Activated T-helper 17 cell treated with anti-CD3 and anti-CD28 coated beads, Interleukin-2, amount 50 U/mL, for 72 hours (primary cell): ENCODE results near the gene TTLL11. TPM values are rescaled to one million over a fixed set of nuclear protein-coding genes. Genes with fewer than 3 reads are reported as not detected.

Source experiments
- ATAC-seq: fragments of 150-1000 bp; cut with Tn5 transposase; replicated peaks from 2 replicates; pipeline ENCODE4 v1.10.0; 2021; ENCODE audit warnings: mild to moderate bottlenecking, moderate library complexity
- H3K27ac Mint-ChIP-seq: one replicate; pipeline ENCODE4 v1.8.0; 2022; ENCODE audit warnings: mixed read lengths
- H3K27me3 Mint-ChIP-seq: one replicate; pipeline ENCODE4 v1.8.0; 2022; ENCODE audit warnings: mixed read lengths
- H3K36me3 Mint-ChIP-seq: one replicate; pipeline ENCODE4 v1.8.0; 2022; ENCODE audit warnings: low read depth, mild to moderate bottlenecking, mixed read lengths
- H3K4me1 Mint-ChIP-seq: one replicate; pipeline ENCODE4 v1.8.0; 2022; ENCODE audit warnings: mixed read lengths
- H3K4me3 Mint-ChIP-seq: one replicate; pipeline ENCODE4 v1.8.0; 2022; ENCODE audit warnings: mild to moderate bottlenecking, mixed read lengths
- H3K9me3 Mint-ChIP-seq: one replicate; pipeline ENCODE4 v1.8.0; 2022; ENCODE audit warnings: mixed read lengths
- total RNA-seq, 2 donors: library from RNA; stranded (reverse); gene quantifications; one replicate each; pipeline ENCODE4 v1.2.3, GENCODE V29; 2022

TTLL11 gene
- total RNA-seq, 2 donors from 2014 or later, result 2.6 to 3.9 TPM

- H3K36me3 Mint-ChIP-seq, result no peaks in the 10 kb centered on the region
- no peak overlapping the region for H3K27ac Mint-ChIP-seq
- no peaks in the 10 kb centered on the region for H3K27me3 Mint-ChIP-seq
Measured at GRCh38 chr9:122060481-122060880, 32.6 kb downstream of the TTLL11 start.

GRCh38 chr9:122059955-122060324, 33.2 kb downstream of the TTLL11 start:
- Mint-ChIP-seq H3K36me3 (no peaks in the 10 kb centered on the region), H3K27me3 (no peaks in the 10 kb centered on the region), H3K4me3 (no peak overlapping the region), H3K4me1 (no peaks in the 10 kb centered on the region), H3K9me3 (no peaks in the 10 kb centered on the region), H3K27ac (no peak overlapping the region)
- ATAC-seq, result no peak

More at GRCh38 chr9:122060481-122060880, 32.6 kb downstream of the TTLL11 start:
- Mint-ChIP-seq H3K4me3 (no peak overlapping the region), H3K9me3 (no peaks in the 10 kb centered on the region), H3K4me1 (no peaks in the 10 kb centered on the region)
- no peak for ATAC-seq

GRCh38 chr9:122059214-122059954, 33.7 kb downstream of the TTLL11 start:
- H3K4me1 Mint-ChIP-seq, result peaks cover 4% of the 10 kb centered on the region
- no peaks in the 10 kb centered on the region for H3K9me3 Mint-ChIP-seq
- H3K27ac Mint-ChIP-seq, result no peak overlapping the region
- H3K4me3 Mint-ChIP-seq, result no peak overlapping the region
- no peak for ATAC-seq
- no peaks in the 10 kb centered on the region for H3K27me3 Mint-ChIP-seq
- H3K36me3 Mint-ChIP-seq, result no peaks in the 10 kb centered on the region

GRCh38 chr9:122058709-122059108, 34.4 kb downstream of the TTLL11 start:
- H3K27ac Mint-ChIP-seq, result no peak overlapping the region

GRCh38 chr9:122058051-122058450, 35.1 kb downstream of the TTLL11 start:
- Mint-ChIP-seq H3K36me3 (no peaks in the 10 kb centered on the region), H3K27ac (no peak overlapping the region), H3K4me1 (peaks cover 4% of the 10 kb centered on the region), H3K4me3 (no peak overlapping the region), H3K27me3 (no peaks in the 10 kb centered on the region), H3K9me3 (no peaks in the 10 kb centered on the region)
- no peak for ATAC-seq

More at GRCh38 chr9:122058709-122059108, 34.4 kb downstream of the TTLL11 start:
- H3K4me3 Mint-ChIP-seq, result no peak overlapping the region
- H3K36me3 Mint-ChIP-seq, result no peaks in the 10 kb centered on the region
- H3K4me1 Mint-ChIP-seq, result peaks cover 4% of the 10 kb centered on the region
- H3K9me3 Mint-ChIP-seq, result no peaks in the 10 kb centered on the region
- no peak for ATAC-seq
- H3K27me3 Mint-ChIP-seq, result no peaks in the 10 kb centered on the region

- Mint-ChIP-seq H3K9me3 (no peaks in the 10 kb centered on the region), H3K4me1 (peaks cover 9% of the 10 kb centered on the region), H3K27me3 (no peaks in the 10 kb centered on the region), H3K36me3 (no peaks in the 10 kb centered on the region), H3K27ac (no peak overlapping the region), H3K4me3 (no peak overlapping the region)
- no peak for ATAC-seq
Measured at GRCh38 chr9:122057211-122057610, 35.9 kb downstream of the TTLL11 start.

GRCh38 chr9:122056484-122056883, 36.6 kb downstream of the TTLL11 start:
- Mint-ChIP-seq H3K36me3 (peaks cover 4% of the 10 kb centered on the region), H3K9me3 (no peaks in the 10 kb centered on the region), H3K4me1 (peaks cover 14% of the 10 kb centered on the region), H3K27me3 (no peaks in the 10 kb centered on the region), H3K4me3 (no peak overlapping the region), H3K27ac (no peak overlapping the region)
- ATAC-seq, result no peak

- H3K36me3 Mint-ChIP-seq, result peaks cover 8% of the 10 kb centered on the region
- H3K27me3 Mint-ChIP-seq, result no peaks in the 10 kb centered on the region
- H3K4me1 Mint-ChIP-seq, result peaks cover 18% of the 10 kb centered on the region
- H3K9me3 Mint-ChIP-seq, result no peaks in the 10 kb centered on the region
- H3K4me3 Mint-ChIP-seq, result no peak overlapping the region
- ATAC-seq, result no peak
- H3K27ac Mint-ChIP-seq, result no peak overlapping the region
Measured at GRCh38 chr9:122055701-122056100, 37.4 kb downstream of the TTLL11 start.

- no peaks in the 10 kb centered on the region for H3K27me3 Mint-ChIP-seq
- H3K36me3 Mint-ChIP-seq, result peaks cover 8% of the 10 kb centered on the region
Measured at GRCh38 chr9:122053567-122054350, 39.3 kb downstream of the TTLL11 start.

GRCh38 chr9:122053064-122053463, 40.0 kb downstream of the TTLL11 start:
- Mint-ChIP-seq H3K4me1 (peaks cover 23% of the 10 kb centered on the region), H3K27ac (no peak overlapping the region), H3K27me3 (no peaks in the 10 kb centered on the region), H3K4me3 (peak overlapping the region; percentile 28), H3K36me3 (peaks cover 8% of the 10 kb centered on the region), H3K9me3 (no peaks in the 10 kb centered on the region)
- ATAC-seq, result no peak

More at GRCh38 chr9:122053567-122054350, 39.3 kb downstream of the TTLL11 start:
- ATAC-seq, result no peak
- H3K4me1 Mint-ChIP-seq, result peaks cover 18% of the 10 kb centered on the region
- H3K27ac Mint-ChIP-seq, result no peak overlapping the region
- H3K4me3 Mint-ChIP-seq, result no peak overlapping the region
- no peaks in the 10 kb centered on the region for H3K9me3 Mint-ChIP-seq

- peak overlapping the region; percentile 75 for H3K27ac Mint-ChIP-seq
- H3K4me1 Mint-ChIP-seq, result peaks cover 23% of the 10 kb centered on the region
- H3K4me3 Mint-ChIP-seq, result peak overlapping the region; percentile 9
- peak; percentile 96 for ATAC-seq
- H3K36me3 Mint-ChIP-seq, result peaks cover 8% of the 10 kb centered on the region
- H3K9me3 Mint-ChIP-seq, result no peaks in the 10 kb centered on the region
- H3K27me3 Mint-ChIP-seq, result no peaks in the 10 kb centered on the region
Measured at GRCh38 chr9:122051351-122052321, 41.5 kb downstream of the TTLL11 start.

GRCh38 chr9:122050167-122050566, 42.9 kb downstream of the TTLL11 start:
- Mint-ChIP-seq H3K9me3 (no peaks in the 10 kb centered on the region), H3K4me1 (peaks cover 23% of the 10 kb centered on the region), H3K27me3 (no peaks in the 10 kb centered on the region), H3K36me3 (peaks cover 8% of the 10 kb centered on the region), H3K4me3 (no peak overlapping the region), H3K27ac (no peak overlapping the region)
- no peak for ATAC-seq

GRCh38 chr9:122042056-122042455, 51.1 kb downstream of the TTLL11 start:
- H3K4me1 Mint-ChIP-seq, result no peaks in the 10 kb centered on the region
- no peaks in the 10 kb centered on the region for H3K27me3 Mint-ChIP-seq
- H3K27ac Mint-ChIP-seq, result no peak overlapping the region
- no peaks in the 10 kb centered on the region for H3K9me3 Mint-ChIP-seq
- H3K36me3 Mint-ChIP-seq, result peaks cover 36% of the 10 kb centered on the region
- no peak for ATAC-seq
- H3K4me3 Mint-ChIP-seq, result no peak overlapping the region

- no peak for ATAC-seq
- Mint-ChIP-seq H3K27ac (no peak overlapping the region), H3K4me3 (no peak overlapping the region), H3K36me3 (peaks cover 39% of the 10 kb centered on the region), H3K9me3 (no peaks in the 10 kb centered on the region), H3K27me3 (no peaks in the 10 kb centered on the region), H3K4me1 (no peaks in the 10 kb centered on the region)
Measured at GRCh38 chr9:122040561-122041242, 52.4 kb downstream of the TTLL11 start.
